ENCODE measurements around the gene WDR81. TPM values are rescaled to one million over a fixed set of nuclear protein-coding genes. Genes with fewer than 3 reads are reported as not detected.
A peak's percentile ranks its signal among the peaks of the same experiment; 100 is the strongest.

The WDR81 gene
- total and polyA plus RNA-seq, 2 experiments from 2014 or later = 4.4 to 23.9 TPM

GRCh38 chr17:1779571-1780131 lies 55.1 kb downstream of the WDR81 start:
- Histone ChIP-seq H4K20me1 (ENCODE audit: insufficient read depth) (no peaks in the 10 kb centered on the region), H3K9me2 (ENCODE audit: insufficient read depth) (no peaks in the 10 kb centered on the region), H3K4me1 (ENCODE audit: insufficient read depth) (peaks cover 22% of the 10 kb centered on the region), H3K79me2 (ENCODE audit: insufficient read depth) (no peaks in the 10 kb centered on the region), H3K27me3 (replicated peaks; ENCODE audit: insufficient read depth) (no peaks in the 10 kb centered on the region), H3K4me2 (ENCODE audit: unreplicated experiment) (peak overlapping the region; percentile 76), H3K27ac (peak overlapping the region; percentile 84), H3K9ac (peak overlapping the region; percentile 52), H3K4me3 (peak overlapping the region; percentile 56), H3K9me3 (ENCODE audit: low read depth) (no peaks in the 10 kb centered on the region), H3F3A (ENCODE audit: insufficient read depth) (peaks cover 37% of the 10 kb centered on the region), H3K36me3 (ENCODE audit: low read depth) (0 out of 2 replicates have a peak, but pooled peaks cover 4% of the 10 kb centered on the region), H2AFZ (peak overlapping the region; percentile 39)
- WGBS, 2 experiments (ENCODE audit: low coverage in 1 of 2, low lambda C conversion rate in 2 of 2, missing lambda C conversion rate in 2 of 2) = 1 to 2% methylated on average over 8 of the region's 8 CpGs
- peak; percentile 95 for DNase-seq
- no peak for TF ChIP-seq EZH2 (IDR thresholded peaks at IDR 0.05; ENCODE audit: insufficient read depth, poor library complexity, severe bottlenecking)
- peak; percentile 83; the same call in 1 of the 2 replicates for TF ChIP-seq EZH2phosphoT487 (IDR thresholded peaks at IDR 0.05; ENCODE audit: insufficient read depth, low read depth)
- in situ Hi-C loops (cut with MboI) = loop anchor here (10.0 kb wide), 1 partner anchor 55 kb away; the partner anchor contains the start of gene WDR81

- H3K9me3 ChIP-seq (ENCODE audit: low read depth) = no peaks in the 10 kb centered on the region
- no peaks in the 10 kb centered on the region for H4K20me1 ChIP-seq (ENCODE audit: insufficient read depth)
- in situ Hi-C loops (cut with MboI) = loop anchor here (10.0 kb wide), 1 partner anchor 57 kb away; the partner anchor contains the start of gene WDR81
- H2AFZ ChIP-seq = no peak overlapping the region
- no peak overlapping the region for H3K27ac ChIP-seq
- H3K36me3 ChIP-seq (ENCODE audit: low read depth) = 0 out of 2 replicates have a peak, but pooled peaks cover 4% of the 10 kb centered on the region
- H3K27me3 ChIP-seq (replicated peaks; ENCODE audit: insufficient read depth) = no peaks in the 10 kb centered on the region
- H3K4me2 ChIP-seq (ENCODE audit: unreplicated experiment) = no peak overlapping the region
- peaks cover 27% of the 10 kb centered on the region for H3K4me1 ChIP-seq (ENCODE audit: insufficient read depth)
- 64 to 67% methylated on average over 6 of the region's 6 CpGs for WGBS, 2 experiments (ENCODE audit: low coverage in 1 of 2, low lambda C conversion rate in 2 of 2, missing lambda C conversion rate in 2 of 2)
- no peak for TF ChIP-seq EZH2 (IDR thresholded peaks at IDR 0.05; ENCODE audit: insufficient read depth, poor library complexity, severe bottlenecking)
- H3K9me2 ChIP-seq (ENCODE audit: insufficient read depth) = no peaks in the 10 kb centered on the region
- no peak overlapping the region for H3K4me3 ChIP-seq
- H3K79me2 ChIP-seq (ENCODE audit: insufficient read depth) = no peaks in the 10 kb centered on the region
- peaks cover 46% of the 10 kb centered on the region for H3F3A ChIP-seq (ENCODE audit: insufficient read depth)
- DNase-seq = no peak
- no peak overlapping the region for H3K9ac ChIP-seq
Measured at GRCh38 chr17:1782171-1782567, 57.7 kb downstream of the WDR81 start.

GRCh38 chr17:1783271-1783670 lies 58.8 kb downstream of the WDR81 start:
- Histone ChIP-seq H3K9ac (peak overlapping the region; percentile 58), H2AFZ (peak overlapping the region; percentile 59), H4K20me1 (ENCODE audit: insufficient read depth) (no peaks in the 10 kb centered on the region), H3K79me2 (ENCODE audit: insufficient read depth) (no peaks in the 10 kb centered on the region), H3K9me3 (ENCODE audit: low read depth) (no peaks in the 10 kb centered on the region), H3K9me2 (ENCODE audit: insufficient read depth) (no peaks in the 10 kb centered on the region), H3K4me2 (ENCODE audit: unreplicated experiment) (peak overlapping the region; percentile 69), H3K4me1 (ENCODE audit: insufficient read depth) (peaks cover 35% of the 10 kb centered on the region), H3K4me3 (peak overlapping the region; percentile 30; the same call in 1 of the 2 replicates), H3K27me3 (replicated peaks; ENCODE audit: insufficient read depth) (no peaks in the 10 kb centered on the region), H3K27ac (peak overlapping the region; percentile 74), H3K36me3 (ENCODE audit: low read depth) (no peaks in the 10 kb centered on the region), H3F3A (ENCODE audit: insufficient read depth) (peaks cover 50% of the 10 kb centered on the region)
- in situ Hi-C loops (cut with MboI) = loop anchor here (10.0 kb wide), 1 partner anchor 58 kb away; the partner anchor contains the start of gene WDR81
- TF ChIP-seq EZH2phosphoT487 (IDR thresholded peaks at IDR 0.05; ENCODE audit: insufficient read depth, low read depth) (no peak), EZH2 (IDR thresholded peaks at IDR 0.05; ENCODE audit: insufficient read depth, poor library complexity, severe bottlenecking) (no peak)
- DNase-seq = peak; percentile 39
- 69 to 74% methylated on average over 19 of the region's 19 CpGs for WGBS, 2 experiments (ENCODE audit: low coverage in 1 of 2, low lambda C conversion rate in 2 of 2, missing lambda C conversion rate in 2 of 2)

GRCh38 chr17:1783834-1784611 lies 59.5 kb downstream of the WDR81 start:
- H3K9ac ChIP-seq = peak overlapping the region; percentile 58
- H3F3A ChIP-seq (ENCODE audit: insufficient read depth) = peaks cover 48% of the 10 kb centered on the region
- peak overlapping the region; percentile 69 for H3K4me2 ChIP-seq (ENCODE audit: unreplicated experiment)
- no peaks in the 10 kb centered on the region for H3K79me2 ChIP-seq (ENCODE audit: insufficient read depth)
- peak overlapping the region; percentile 30; the same call in 1 of the 2 replicates for H3K4me3 ChIP-seq
- no peaks in the 10 kb centered on the region for H3K9me2 ChIP-seq (ENCODE audit: insufficient read depth)
- no peaks in the 10 kb centered on the region for H4K20me1 ChIP-seq (ENCODE audit: insufficient read depth)
- H3K36me3 ChIP-seq (ENCODE audit: low read depth) = no peaks in the 10 kb centered on the region
- TF ChIP-seq EZH2 (IDR thresholded peaks at IDR 0.05; ENCODE audit: insufficient read depth, poor library complexity, severe bottlenecking) = no peak
- TF ChIP-seq EZH2phosphoT487 (IDR thresholded peaks at IDR 0.05; ENCODE audit: insufficient read depth, low read depth) = no peak
- no peaks in the 10 kb centered on the region for H3K27me3 ChIP-seq (replicated peaks; ENCODE audit: insufficient read depth)
- peak; percentile 89 for DNase-seq
- 47% methylated on average over 16 of the region's 16 CpGs for WGBS, 2 experiments (ENCODE audit: low coverage in 1 of 2, low lambda C conversion rate in 2 of 2, missing lambda C conversion rate in 2 of 2)
- in situ Hi-C loops (cut with MboI) = loop anchor here (10.0 kb wide), 1 partner anchor 59 kb away; the partner anchor contains the start of gene WDR81
- no peaks in the 10 kb centered on the region for H3K9me3 ChIP-seq (ENCODE audit: low read depth)
- H3K4me1 ChIP-seq (ENCODE audit: insufficient read depth) = peaks cover 34% of the 10 kb centered on the region
- peak overlapping the region; percentile 74 for H3K27ac ChIP-seq
- peak overlapping the region; percentile 59 for H2AFZ ChIP-seq
